ENCODE results near the gene TPP2.

- TF ChIP-seq, protein P1, sequence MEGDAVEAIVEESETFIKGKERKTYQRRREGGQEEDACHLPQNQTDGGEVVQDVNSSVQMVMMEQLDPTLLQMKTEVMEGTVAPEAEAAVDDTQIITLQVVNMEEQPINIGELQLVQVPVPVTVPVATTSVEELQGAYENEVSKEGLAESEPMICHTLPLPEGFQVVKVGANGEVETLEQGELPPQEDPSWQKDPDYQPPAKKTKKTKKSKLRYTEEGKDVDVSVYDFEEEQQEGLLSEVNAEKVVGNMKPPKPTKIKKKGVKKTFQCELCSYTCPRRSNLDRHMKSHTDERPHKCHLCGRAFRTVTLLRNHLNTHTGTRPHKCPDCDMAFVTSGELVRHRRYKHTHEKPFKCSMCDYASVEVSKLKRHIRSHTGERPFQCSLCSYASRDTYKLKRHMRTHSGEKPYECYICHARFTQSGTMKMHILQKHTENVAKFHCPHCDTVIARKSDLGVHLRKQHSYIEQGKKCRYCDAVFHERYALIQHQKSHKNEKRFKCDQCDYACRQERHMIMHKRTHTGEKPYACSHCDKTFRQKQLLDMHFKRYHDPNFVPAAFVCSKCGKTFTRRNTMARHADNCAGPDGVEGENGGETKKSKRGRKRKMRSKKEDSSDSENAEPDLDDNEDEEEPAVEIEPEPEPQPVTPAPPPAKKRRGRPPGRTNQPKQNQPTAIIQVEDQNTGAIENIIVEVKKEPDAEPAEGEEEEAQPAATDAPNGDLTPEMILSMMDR (IDR thresholded peaks at IDR 0.05), result no peak
- TF ChIP-seq POLR2AphosphoS5 (IDR thresholded peaks at IDR 0.05), result no peak
- no peak for TF ChIP-seq POLR2A (IDR thresholded peaks at IDR 0.05)
These were observed 106.9 kb downstream of the TPP2 start for GRCh38 chr13:102703726-102704035.

Data from breast epithelium (tissue), 3 donors.